ENCODE data around the gene TPTE.
"Not testable (repeated sequence)": the region's sequence is repeated elsewhere in the genome, so short reads cannot be mapped to it uniquely, and the experiment has no call there.

The TPTE gene

GRCh38 chr21:10521091-10521598 is at the start of gene TPTE:
Gene TPTE (plus strand): TSS chr21:10521583. CDS start chr21:10538724, 17,141 bp downstream.
- no peak for TF ChIP-seq ZFX (IDR thresholded peaks at IDR 0.05)
- no peak for TF ChIP-seq CTCF (conservative IDR thresholded peaks at IDR 0.05)
- no peak within 1 kb of the TSS for H3K27ac ChIP-seq

GRCh38 chr21:10471999-10472398 is 49.4 kb upstream of the TPTE start:
- H3K27ac ChIP-seq = not testable (repeated sequence)

- H3K27ac ChIP-seq = not testable (repeated sequence)
Measured at GRCh38 chr21:10477794-10478193, 43.6 kb upstream of the TPTE start.

- H3K27ac ChIP-seq = not testable (repeated sequence)
Measured at GRCh38 chr21:10479875-10480274, 41.5 kb upstream of the TPTE start.

GRCh38 chr21:10484864-10485263 is 36.5 kb upstream of the TPTE start:
- not testable (repeated sequence) for H3K27ac ChIP-seq

- H3K27ac ChIP-seq = not testable (repeated sequence)
Measured at GRCh38 chr21:10490453-10490852, 30.9 kb upstream of the TPTE start.

GRCh38 chr21:10511116-10511515 is 10.3 kb upstream of the TPTE start:
- TF ChIP-seq ZFX (IDR thresholded peaks at IDR 0.05) = no peak
- TF ChIP-seq CTCF (conservative IDR thresholded peaks at IDR 0.05) = no peak
- H3K27ac ChIP-seq = no peak overlapping the region

- H3K27ac ChIP-seq = not testable (repeated sequence)
Measured at GRCh38 chr21:10516889-10517288, 4.5 kb upstream of the TPTE start.

GRCh38 chr21:10517904-10518303 is 3.5 kb upstream of the TPTE start:
- not testable (repeated sequence) for H3K27ac ChIP-seq

- not testable (repeated sequence) for H3K27ac ChIP-seq
Measured at GRCh38 chr21:10521835-10522500, 585 bp downstream of the TPTE start.

- no peak for TF ChIP-seq ZFX (IDR thresholded peaks at IDR 0.05)
- no peak for TF ChIP-seq CTCF (conservative IDR thresholded peaks at IDR 0.05)
- H3K27ac ChIP-seq = no peak overlapping the region
Measured at GRCh38 chr21:10539956-10540355, 18.6 kb downstream of the TPTE start.

- H3K27ac ChIP-seq = not testable (repeated sequence)
Measured at GRCh38 chr21:10544376-10544775, 23.0 kb downstream of the TPTE start.

GRCh38 chr21:10547868-10548267 is 26.5 kb downstream of the TPTE start:
- H3K27ac ChIP-seq = not testable (repeated sequence)

GRCh38 chr21:10548331-10548954 is 27.1 kb downstream of the TPTE start:
- not testable (repeated sequence) for H3K27ac ChIP-seq

- H3K27ac ChIP-seq = not testable (repeated sequence)
Measured at GRCh38 chr21:10570803-10571202, 49.4 kb downstream of the TPTE start.

GRCh38 chr21:10574531-10575310 is 53.3 kb downstream of the TPTE start:
- not testable (repeated sequence) for H3K27ac ChIP-seq
